22Rv1 (cell line): ENCODE measurements around the gene KIAA0825.

Experiments used
- CTCF ChIP-seq: fragments of 450-650 bp; IDR thresholded peaks from 2 replicates; pipeline ENCODE4 v1.5.1; 2017; ENCODE audit warnings: mild to moderate bottlenecking
- ZFX ChIP-seq: fragments of 450-650 bp; IDR thresholded peaks from 2 replicates; pipeline ENCODE4 v1.6.1; 2017; ENCODE audit warnings: antibody characterized with exemption, borderline replicate concordance

- TF ChIP-seq CTCF (no peak), ZFX (no peak)
These were observed 352.2 kb downstream of the KIAA0825 start for GRCh38 chr5:94266170-94266569.
